ENCODE data around the gene LYPLAL1. TPM values are rescaled to one million over a fixed set of nuclear protein-coding genes. Genes with fewer than 3 reads are reported as not detected.

LYPLAL1 gene
- total and polyA plus RNA-seq, 2 of the 13 experiments (the other 11 are each of a cell fraction or from before 2014, with no cell fraction given), result 17.0 to 31.6 TPM

DNA sequence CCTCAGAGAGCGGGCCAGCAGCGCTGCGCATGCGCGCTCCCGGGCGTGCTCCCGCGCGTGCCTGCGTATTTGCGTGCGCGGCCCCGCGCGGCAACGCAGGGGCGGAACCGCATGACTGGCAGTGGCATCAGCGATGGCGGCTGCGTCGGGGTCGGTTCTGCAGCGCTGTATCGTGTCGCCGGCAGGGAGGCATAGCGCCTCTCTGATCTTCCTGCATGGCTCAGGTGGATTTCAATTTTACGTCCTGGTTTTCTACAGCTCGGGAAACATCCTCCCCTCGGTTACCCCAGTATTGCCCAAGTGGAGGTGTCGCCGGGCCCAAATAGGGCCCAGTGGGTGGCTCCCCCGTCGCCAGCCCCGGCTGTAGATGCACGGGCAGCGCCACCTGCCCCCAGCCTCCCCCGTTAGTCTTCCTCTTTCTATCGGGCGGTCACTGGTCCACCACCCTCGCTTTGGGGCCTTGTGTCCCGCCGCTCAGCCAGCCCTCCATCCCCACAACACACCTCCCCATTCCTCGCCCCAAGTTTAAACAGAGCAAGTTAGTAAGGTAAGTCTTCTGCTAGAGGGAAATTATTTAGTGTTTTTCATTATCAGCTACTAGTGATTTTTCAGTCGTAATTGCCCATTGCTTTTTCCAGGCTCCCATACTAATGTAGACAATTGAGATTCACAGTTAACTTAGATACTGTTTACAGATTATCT is at the start of gene LYPLAL1 (continued):
- TF ChIP-seq ZHX1 (CRISPR knock-in tag; IDR thresholded peaks at IDR 0.05; ENCODE audit: low read depth), result peak; percentile 71
- peak; percentile 36; the same call in 1 of the 2 replicates for TF ChIP-seq ELF1 (CRISPR knock-in tag; IDR thresholded peaks at IDR 0.05)
- TF ChIP-seq ZNF235 (CRISPR knock-in tag; IDR thresholded peaks at IDR 0.05; ENCODE audit: borderline replicate concordance), result no peak
- TF ChIP-seq ETV5 (CRISPR knock-in tag; IDR thresholded peaks at IDR 0.05; ENCODE audit: borderline replicate concordance), result peak; percentile 33; the same call in 1 of the 2 replicates
- no peak for TF ChIP-seq PHB2 (IDR thresholded peaks at IDR 0.05; ENCODE audit: partially characterized antibody)
- no peak for TF ChIP-seq RARG (CRISPR knock-in tag; IDR thresholded peaks at IDR 0.05; ENCODE audit: low read depth)
- TF ChIP-seq ZNF644 (CRISPR knock-in tag; IDR thresholded peaks at IDR 0.05; ENCODE audit: low read depth), result no peak
- TF ChIP-seq HNF4G (IDR thresholded peaks at IDR 0.05; ENCODE audit: borderline replicate concordance, low read depth, low read length), result no peak
- TF ChIP-seq HNF4G (CRISPR knock-in tag; IDR thresholded peaks at IDR 0.05; ENCODE audit: borderline replicate concordance, low read depth), result no peak
- TF ChIP-seq STAT5B (CRISPR knock-in tag; IDR thresholded peaks at IDR 0.05), result no peak
- peak; percentile 87 for TF ChIP-seq GABPB1 (CRISPR knock-in tag; IDR thresholded peaks at IDR 0.05)
- peak; percentile 30; the same call in 1 of the 2 replicates for TF ChIP-seq ZSCAN12 (CRISPR knock-in tag; IDR thresholded peaks at IDR 0.05)
- TF ChIP-seq ZNF780A (CRISPR knock-in tag; IDR thresholded peaks at IDR 0.05), result peak; percentile 72; the same call in 1 of the 2 replicates
- no peak for TF ChIP-seq NFE2L1 (CRISPR knock-in tag; IDR thresholded peaks at IDR 0.05; ENCODE audit: borderline replicate concordance)
- no peak for TF ChIP-seq NFE2L2 (IDR thresholded peaks at IDR 0.05; ENCODE audit: low read length)
- peak; percentile 64 for TF ChIP-seq ZNF501 (CRISPR knock-in tag; IDR thresholded peaks at IDR 0.05)
- no peak for TF ChIP-seq NBN (conservative IDR thresholded peaks at IDR 0.05)
- TF ChIP-seq, protein P1, sequence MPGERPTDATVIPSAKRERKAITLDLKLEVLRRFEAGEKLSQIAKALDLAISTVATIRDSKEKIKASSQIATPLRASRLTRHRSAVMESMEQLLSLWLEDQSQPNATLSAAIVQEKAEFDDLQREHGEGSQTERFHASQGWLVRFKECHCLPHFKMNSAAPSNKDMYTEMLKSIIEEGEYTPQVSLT (CRISPR knock-in tag; IDR thresholded peaks at IDR 0.05; ENCODE audit: borderline replicate concordance, low read depth), result no peak
- TF ChIP-seq REPIN1 (CRISPR knock-in tag; IDR thresholded peaks at IDR 0.05; ENCODE audit: borderline replicate concordance, low read depth), result peak; percentile 90
- TF ChIP-seq SRF (IDR thresholded peaks at IDR 0.05; ENCODE audit: low read depth, low read length), result no peak
- TF ChIP-seq, protein P2, sequence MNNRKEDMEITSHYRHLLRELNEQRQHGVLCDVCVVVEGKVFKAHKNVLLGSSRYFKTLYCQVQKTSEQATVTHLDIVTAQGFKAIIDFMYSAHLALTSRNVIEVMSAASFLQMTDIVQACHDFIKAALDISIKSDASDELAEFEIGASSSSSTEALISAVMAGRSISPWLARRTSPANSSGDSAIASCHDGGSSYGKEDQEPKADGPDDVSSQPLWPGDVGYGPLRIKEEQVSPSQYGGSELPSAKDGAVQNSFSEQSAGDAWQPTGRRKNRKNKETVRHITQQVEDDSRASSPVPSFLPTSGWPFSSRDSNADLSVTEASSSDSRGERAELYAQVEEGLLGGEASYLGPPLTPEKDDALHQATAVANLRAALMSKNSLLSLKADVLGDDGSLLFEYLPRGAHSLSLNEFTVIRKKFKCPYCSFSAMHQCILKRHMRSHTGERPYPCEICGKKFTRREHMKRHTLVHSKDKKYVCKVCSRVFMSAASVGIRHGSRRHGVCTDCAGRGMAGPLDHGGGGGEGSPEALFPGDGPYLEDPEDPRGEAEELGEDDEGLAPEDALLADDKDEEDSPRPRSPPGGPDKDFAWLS (CRISPR knock-in tag; IDR thresholded peaks at IDR 0.05; ENCODE audit: borderline replicate concordance), result 0 out of 2 replicates have a peak, but pooled peaks have one; percentile 12
- TF ChIP-seq FUBP1 (CRISPR knock-in tag; IDR thresholded peaks at IDR 0.05; ENCODE audit: borderline replicate concordance), result no peak
- TF ChIP-seq ZNF431 (CRISPR knock-in tag; IDR thresholded peaks at IDR 0.05; ENCODE audit: borderline replicate concordance, low read depth), result peak; percentile 36; the same call in 1 of the 2 replicates
- peak; percentile 43; the same call in 1 of the 2 replicates for TF ChIP-seq JUND (CRISPR knock-in tag; IDR thresholded peaks at IDR 0.05)
